ENCODE data around the gene LMNTD2. TPM values are rescaled to one million over a fixed set of nuclear protein-coding genes. Genes with fewer than 3 reads are reported as not detected.
A peak's percentile ranks its signal among the peaks of the same experiment; 100 is the strongest.

LMNTD2 gene
- total and polyA plus RNA-seq, 2 of the 13 experiments (the other 11 are each of a cell fraction or from before 2014, with no cell fraction given): 1.1 to 3.1 TPM

GRCh38 chr11:506238-506994 is 54.1 kb downstream of the LMNTD2 start (continued):
- TF ChIP-seq ZNF407 (CRISPR knock-in tag; IDR thresholded peaks at IDR 0.05; ENCODE audit: not compliant biosample characterization) (peak; percentile 21), ZNF574 (CRISPR knock-in tag; IDR thresholded peaks at IDR 0.05) (peak; percentile 66), FOSL2 (CRISPR knock-in tag; IDR thresholded peaks at IDR 0.05) (0 out of 2 replicates have a peak, but pooled peaks have one; percentile 3), ZNF883 (CRISPR knock-in tag; IDR thresholded peaks at IDR 0.05; ENCODE audit: not compliant biosample characterization) (peak; percentile 55), TSC22D2 (CRISPR knock-in tag; IDR thresholded peaks at IDR 0.05; ENCODE audit: borderline replicate concordance) (no peak), PLRG1 (conservative IDR thresholded peaks at IDR 0.05) (no peak), ZNF549 (CRISPR knock-in tag; IDR thresholded peaks at IDR 0.05) (no peak), ZNF543 (CRISPR knock-in tag; IDR thresholded peaks at IDR 0.05) (no peak; the same call in 1 of the 2 replicates), U2AF1 (optimal IDR thresholded peaks at IDR 0.05; ENCODE audit: low read depth, low read length) (no peak), ZNF781 (CRISPR knock-in tag; IDR thresholded peaks at IDR 0.05; ENCODE audit: borderline replicate concordance, not compliant biosample characterization) (peak; percentile 37), ZNF18 (CRISPR knock-in tag; IDR thresholded peaks at IDR 0.05; ENCODE audit: insufficient replicate concordance) (no peak), ZNF768 (CRISPR knock-in tag; IDR thresholded peaks at IDR 0.05) (no peak; the same call in 1 of the 2 replicates), ZNF746 (CRISPR knock-in tag; IDR thresholded peaks at IDR 0.05) (no peak), DDIT3 (CRISPR knock-in tag; IDR thresholded peaks at IDR 0.05) (no peak), ZNF136 (CRISPR knock-in tag; IDR thresholded peaks at IDR 0.05; ENCODE audit: low read depth) (0 out of 2 replicates have a peak, but pooled peaks have one; percentile 62), GABPB1 (CRISPR knock-in tag; IDR thresholded peaks at IDR 0.05) (peak; percentile 91)

Data from HepG2 (cell line).